Measurements from ENCODE around the gene CYP39A1. TPM values are rescaled to one million over a fixed set of nuclear protein-coding genes. Genes with fewer than 3 reads are reported as not detected.
"Not testable (repeated sequence)": the region's sequence is repeated elsewhere in the genome, so short reads cannot be mapped to it uniquely, and the experiment has no call there.

CYP39A1 gene
- total RNA-seq, 1 donor: 2.6 TPM

DNA sequence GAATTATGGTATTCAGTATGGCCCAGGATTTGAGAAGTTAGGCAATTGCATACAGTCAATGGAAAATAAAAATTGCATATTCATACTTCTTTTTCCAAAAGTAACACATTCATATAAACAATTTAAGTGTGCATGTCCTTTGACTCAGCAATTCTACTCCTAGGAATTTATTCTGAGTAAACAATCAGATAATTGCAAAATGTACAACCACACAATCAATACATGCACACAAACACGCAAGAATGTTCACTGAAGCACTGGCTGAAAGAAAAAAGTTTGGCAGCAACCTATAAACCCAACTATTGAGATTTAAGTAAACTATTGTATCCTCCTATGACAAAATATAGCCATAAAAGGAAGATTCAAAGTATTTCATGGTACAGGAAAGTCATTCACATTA is 1.6 kb downstream of the CYP39A1 start:
- DNase-seq (ENCODE audit: low read depth): peak; percentile 11
- TF ChIP-seq, protein P1, sequence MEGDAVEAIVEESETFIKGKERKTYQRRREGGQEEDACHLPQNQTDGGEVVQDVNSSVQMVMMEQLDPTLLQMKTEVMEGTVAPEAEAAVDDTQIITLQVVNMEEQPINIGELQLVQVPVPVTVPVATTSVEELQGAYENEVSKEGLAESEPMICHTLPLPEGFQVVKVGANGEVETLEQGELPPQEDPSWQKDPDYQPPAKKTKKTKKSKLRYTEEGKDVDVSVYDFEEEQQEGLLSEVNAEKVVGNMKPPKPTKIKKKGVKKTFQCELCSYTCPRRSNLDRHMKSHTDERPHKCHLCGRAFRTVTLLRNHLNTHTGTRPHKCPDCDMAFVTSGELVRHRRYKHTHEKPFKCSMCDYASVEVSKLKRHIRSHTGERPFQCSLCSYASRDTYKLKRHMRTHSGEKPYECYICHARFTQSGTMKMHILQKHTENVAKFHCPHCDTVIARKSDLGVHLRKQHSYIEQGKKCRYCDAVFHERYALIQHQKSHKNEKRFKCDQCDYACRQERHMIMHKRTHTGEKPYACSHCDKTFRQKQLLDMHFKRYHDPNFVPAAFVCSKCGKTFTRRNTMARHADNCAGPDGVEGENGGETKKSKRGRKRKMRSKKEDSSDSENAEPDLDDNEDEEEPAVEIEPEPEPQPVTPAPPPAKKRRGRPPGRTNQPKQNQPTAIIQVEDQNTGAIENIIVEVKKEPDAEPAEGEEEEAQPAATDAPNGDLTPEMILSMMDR (IDR thresholded peaks at IDR 0.05; ENCODE audit: insufficient read depth, low read depth, low read length): no peak
- H3K4me3 ChIP-seq (ENCODE audit: low read depth, low read length): no peak overlapping the region

DNA sequence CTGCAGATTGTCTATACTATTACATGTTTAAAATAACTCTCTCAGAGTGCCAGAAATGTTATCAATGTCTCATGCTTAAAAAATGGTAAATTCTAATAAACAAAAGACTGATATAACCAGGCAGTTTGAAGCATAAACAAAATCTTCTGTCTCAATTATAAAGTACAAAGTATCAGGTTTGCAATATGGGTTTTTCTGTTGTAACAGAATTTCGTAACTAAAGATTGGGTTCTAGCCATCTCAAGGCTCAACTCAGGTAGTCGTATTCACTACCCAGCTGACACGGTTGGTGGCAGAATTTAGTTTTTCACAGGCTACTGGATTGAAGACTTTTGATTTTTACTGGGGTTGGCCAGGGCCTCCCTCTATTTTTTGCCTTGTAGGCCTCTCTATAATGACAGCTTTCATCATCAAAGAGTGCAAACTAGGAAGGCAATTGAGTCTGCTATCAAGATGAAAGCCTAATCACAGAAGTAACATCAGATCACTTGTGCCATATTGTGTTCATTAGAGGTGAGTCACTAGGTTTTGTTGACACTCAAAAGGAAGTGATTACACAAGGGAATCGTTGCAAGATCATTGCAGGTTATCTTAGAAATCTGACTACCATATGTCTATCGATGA is 3.6 kb downstream of the CYP39A1 start:
- no peak overlapping the region for H3K4me3 ChIP-seq (ENCODE audit: low read depth, low read length)
- DNase-seq (ENCODE audit: low read depth): peak; percentile 25
- TF ChIP-seq, protein P1 (IDR thresholded peaks at IDR 0.05; ENCODE audit: insufficient read depth, low read depth, low read length): no peak

DNA sequence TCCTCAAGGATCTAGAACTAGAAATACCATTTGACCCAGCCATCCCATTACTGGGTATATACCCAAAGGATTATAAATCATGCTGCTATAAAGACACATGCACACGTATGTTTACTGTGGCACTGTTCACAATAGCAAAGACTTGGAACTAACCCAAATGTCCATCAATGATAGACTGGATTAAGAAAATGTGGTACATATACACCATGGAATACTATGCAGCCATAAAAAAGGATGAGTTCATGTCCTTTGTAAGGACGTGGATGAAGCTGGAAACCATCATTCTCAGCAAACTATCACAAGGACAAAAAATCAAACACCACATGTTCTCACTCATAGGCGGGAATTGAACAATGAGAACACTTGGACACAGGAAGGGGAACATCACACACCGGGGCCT is 4.5 kb downstream of the CYP39A1 start:
- not testable (repeated sequence) for DNase-seq (ENCODE audit: low read depth); H3K4me3 ChIP-seq (ENCODE audit: low read depth, low read length)

DNA sequence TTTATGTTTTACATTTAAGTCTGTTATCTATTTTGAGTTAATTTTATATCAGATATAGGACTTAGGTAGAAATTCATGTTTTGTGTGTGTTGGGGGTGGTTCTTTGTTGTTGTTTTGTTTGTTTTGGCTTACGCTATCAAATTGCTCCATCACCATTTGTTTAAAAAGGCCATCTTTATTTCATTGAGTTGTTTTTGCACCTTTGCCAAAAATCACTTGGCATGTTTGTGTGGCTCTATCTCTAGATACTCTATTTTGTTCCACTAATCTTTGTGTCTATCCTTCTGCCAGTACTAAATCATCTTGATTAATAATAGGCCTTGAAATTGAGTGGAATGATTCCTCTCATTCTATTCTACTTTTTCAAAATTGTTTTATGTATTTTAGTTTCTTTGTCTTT is 7.4 kb downstream of the CYP39A1 start:
- no peak for DNase-seq (ENCODE audit: low read depth)
- TF ChIP-seq, protein P1 (IDR thresholded peaks at IDR 0.05; ENCODE audit: insufficient read depth, low read depth, low read length): no peak
- no peak overlapping the region for H3K4me3 ChIP-seq (ENCODE audit: low read depth, low read length)

DNA sequence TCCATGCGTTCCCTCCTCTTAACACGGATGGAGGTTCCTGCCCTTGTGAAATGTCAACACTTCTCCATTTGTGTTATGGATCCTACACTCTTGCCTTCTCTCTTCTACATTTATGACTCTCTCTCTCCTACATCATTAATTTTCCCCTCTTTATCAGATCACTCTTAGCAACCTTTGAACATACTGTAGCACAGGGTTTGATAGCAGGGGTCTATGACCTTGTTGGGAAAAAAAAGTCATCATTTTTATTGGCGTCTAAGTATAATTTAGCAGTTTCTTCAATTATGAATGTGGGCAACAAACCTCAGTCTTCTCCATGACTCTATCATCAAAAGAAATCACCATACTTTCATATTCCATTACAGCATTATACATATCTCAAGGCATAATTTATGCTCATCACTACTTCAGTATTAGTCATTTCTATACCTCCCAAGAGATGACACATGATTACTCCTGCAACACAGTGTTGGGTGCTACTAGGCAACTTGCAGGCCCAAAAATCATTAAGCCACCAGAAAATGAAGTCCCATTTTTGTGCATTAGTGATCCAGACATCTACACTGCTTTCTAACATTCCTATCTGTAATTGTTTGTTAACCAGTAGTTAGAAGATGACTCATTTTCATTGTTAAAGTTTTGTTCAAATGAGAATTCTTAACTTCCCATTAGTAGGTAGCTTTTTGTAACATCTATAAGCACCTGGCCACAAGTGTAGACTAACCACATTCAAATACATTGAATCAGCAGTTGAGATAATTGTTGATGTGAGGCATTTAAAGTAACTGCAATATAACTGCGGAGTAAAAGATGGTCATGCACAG is 9.5 kb downstream of the CYP39A1 start:
- TF ChIP-seq, protein P1 (IDR thresholded peaks at IDR 0.05; ENCODE audit: insufficient read depth, low read depth, low read length): no peak
- no peak overlapping the region for H3K4me3 ChIP-seq (ENCODE audit: low read depth, low read length)
- DNase-seq (ENCODE audit: low read depth): no peak

DNA sequence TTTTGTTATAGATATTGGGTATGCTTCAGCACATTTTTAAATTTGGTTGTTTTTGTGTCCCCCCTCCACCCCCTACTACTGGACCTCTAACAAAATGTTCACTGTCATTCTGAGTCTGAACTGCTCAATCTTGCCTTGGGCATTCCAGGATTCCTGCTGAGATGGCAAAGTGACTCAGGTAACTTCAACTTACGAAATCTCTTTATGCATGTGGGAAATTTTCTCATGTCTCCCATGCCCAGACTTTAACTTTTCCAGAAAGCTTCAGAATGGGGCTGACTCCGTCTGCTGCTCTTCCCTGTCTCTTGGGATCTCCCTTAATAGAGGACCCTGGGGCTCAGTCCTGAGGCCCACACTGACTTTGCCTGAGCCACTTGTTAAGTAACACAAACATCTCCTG is 14.0 kb downstream of the CYP39A1 start:
- TF ChIP-seq, protein P1 (IDR thresholded peaks at IDR 0.05; ENCODE audit: insufficient read depth, low read depth, low read length): no peak
- DNase-seq (ENCODE audit: low read depth): no peak
- H3K4me3 ChIP-seq (ENCODE audit: low read depth, low read length): no peak overlapping the region

GRCh38 chr6:46637933-46638332 is 14.7 kb downstream of the CYP39A1 start:
- TF ChIP-seq, protein P1 (IDR thresholded peaks at IDR 0.05; ENCODE audit: insufficient read depth, low read depth, low read length): no peak
- H3K4me3 ChIP-seq (ENCODE audit: low read depth, low read length): no peak overlapping the region
- DNase-seq (ENCODE audit: low read depth): no peak
